Measurements from ENCODE around the gene CCDC24.
A peak's percentile ranks its signal among the peaks of the same experiment; 100 is the strongest.

The CCDC24 gene

DNA sequence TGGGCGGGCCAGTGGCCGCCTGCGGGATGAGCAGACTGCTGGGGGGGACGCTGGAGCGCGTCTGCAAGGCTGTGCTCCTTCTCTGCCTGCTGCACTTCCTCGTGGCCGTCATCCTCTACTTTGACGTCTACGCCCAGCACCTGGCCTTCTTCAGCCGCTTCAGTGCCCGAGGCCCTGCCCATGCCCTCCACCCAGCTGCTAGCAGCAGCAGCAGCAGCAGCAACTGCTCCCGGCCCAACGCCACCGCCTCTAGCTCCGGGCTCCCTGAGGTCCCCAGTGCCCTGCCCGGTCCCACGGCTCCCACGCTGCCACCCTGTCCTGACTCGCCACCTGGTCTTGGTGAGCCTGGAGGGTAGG lies 10.3 kb upstream of the CCDC24 start:
- Mint-ChIP-seq H3K36me3 (ENCODE audit: low read depth) (peaks cover 29% of the 10 kb centered on the region), H3K4me3 (no peak overlapping the region), H3K27ac (no peak overlapping the region)

GRCh38 chr1:43981636-43982035 lies 9.8 kb upstream of the CCDC24 start:
- Mint-ChIP-seq H3K27me3 (ENCODE audit: low read depth) (no peaks in the 10 kb centered on the region), H3K4me3 (no peak overlapping the region), H3K9me3 (no peaks in the 10 kb centered on the region), H3K36me3 (ENCODE audit: low read depth) (peaks cover 24% of the 10 kb centered on the region), H3K4me1 (ENCODE audit: low read depth) (peaks cover 21% of the 10 kb centered on the region), H3K27ac (no peak overlapping the region)
- no peak for DNase-seq (ENCODE audit: low spot score)

More for the DNA sequence above, 10.3 kb upstream of the CCDC24 start:
- Mint-ChIP-seq H3K9me3 (no peaks in the 10 kb centered on the region), H3K27me3 (ENCODE audit: low read depth) (no peaks in the 10 kb centered on the region), H3K4me1 (ENCODE audit: low read depth) (peaks cover 25% of the 10 kb centered on the region)
- no peak for DNase-seq (ENCODE audit: low spot score)

GRCh38 chr1:43982241-43982640 lies 9.2 kb upstream of the CCDC24 start:
- no peak for DNase-seq (ENCODE audit: low spot score)
- Mint-ChIP-seq H3K27me3 (ENCODE audit: low read depth) (no peaks in the 10 kb centered on the region), H3K36me3 (ENCODE audit: low read depth) (peaks cover 18% of the 10 kb centered on the region), H3K27ac (no peak overlapping the region), H3K4me1 (ENCODE audit: low read depth) (peaks cover 20% of the 10 kb centered on the region), H3K9me3 (no peaks in the 10 kb centered on the region), H3K4me3 (no peak overlapping the region)

- Mint-ChIP-seq H3K4me3 (no peak overlapping the region), H3K36me3 (ENCODE audit: low read depth) (peaks cover 13% of the 10 kb centered on the region), H3K27ac (no peak overlapping the region), H3K27me3 (ENCODE audit: low read depth) (no peaks in the 10 kb centered on the region), H3K9me3 (no peaks in the 10 kb centered on the region), H3K4me1 (ENCODE audit: low read depth) (peaks cover 14% of the 10 kb centered on the region)
- no peak for DNase-seq (ENCODE audit: low spot score)
Observed at GRCh38 chr1:43982808-43983207, 8.6 kb upstream of the CCDC24 start.

GRCh38 chr1:43983253-43983899 lies 8.0 kb upstream of the CCDC24 start:
- Mint-ChIP-seq H3K27ac (no peak overlapping the region), H3K36me3 (ENCODE audit: low read depth) (peaks cover 8% of the 10 kb centered on the region), H3K4me1 (ENCODE audit: low read depth) (peaks cover 13% of the 10 kb centered on the region), H3K27me3 (ENCODE audit: low read depth) (no peaks in the 10 kb centered on the region), H3K4me3 (no peak overlapping the region), H3K9me3 (no peaks in the 10 kb centered on the region)
- DNase-seq (ENCODE audit: low spot score), result no peak

- no peak for DNase-seq (ENCODE audit: low spot score)
- H3K4me1 Mint-ChIP-seq (ENCODE audit: low read depth), result peaks cover 10% of the 10 kb centered on the region
- H3K9me3 Mint-ChIP-seq, result no peaks in the 10 kb centered on the region
- H3K27ac Mint-ChIP-seq, result no peak overlapping the region
- H3K27me3 Mint-ChIP-seq (ENCODE audit: low read depth), result no peaks in the 10 kb centered on the region
- H3K4me3 Mint-ChIP-seq, result no peak overlapping the region
- peaks cover 4% of the 10 kb centered on the region for H3K36me3 Mint-ChIP-seq (ENCODE audit: low read depth)
Observed at GRCh38 chr1:43984855-43985254, 6.5 kb upstream of the CCDC24 start.

GRCh38 chr1:43985984-43986595 lies 5.3 kb upstream of the CCDC24 start:
- Mint-ChIP-seq H3K9me3 (no peaks in the 10 kb centered on the region), H3K36me3 (ENCODE audit: low read depth) (peaks cover 3% of the 10 kb centered on the region), H3K27me3 (ENCODE audit: low read depth) (no peaks in the 10 kb centered on the region), H3K4me3 (no peak overlapping the region), H3K27ac (no peak overlapping the region), H3K4me1 (ENCODE audit: low read depth) (peaks cover 4% of the 10 kb centered on the region)
- DNase-seq (ENCODE audit: low spot score), result no peak

DNA sequence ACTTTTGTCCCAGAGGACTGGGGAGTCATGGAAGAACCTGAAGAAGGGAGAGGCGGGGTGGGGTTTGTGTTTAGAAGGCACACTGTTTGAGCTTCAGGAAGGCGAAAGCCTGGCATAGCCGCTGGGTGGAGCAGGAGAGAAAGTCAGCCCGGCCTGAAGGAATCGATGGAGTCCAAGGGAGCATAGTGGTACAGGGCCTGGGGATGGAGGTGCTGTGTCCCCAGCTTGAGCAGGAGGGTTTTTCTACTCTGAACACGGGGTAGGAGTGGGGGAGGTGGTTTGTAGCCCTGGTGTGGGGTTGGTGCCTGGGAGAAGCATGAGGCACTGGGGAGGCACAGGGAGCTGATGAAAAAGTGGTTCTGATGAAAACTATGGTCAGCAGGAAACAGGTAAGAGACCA lies 4.7 kb upstream of the CCDC24 start:
- H3K4me1 Mint-ChIP-seq (ENCODE audit: low read depth), result peaks cover 7% of the 10 kb centered on the region
- no peak overlapping the region for H3K27ac Mint-ChIP-seq
- H3K27me3 Mint-ChIP-seq (ENCODE audit: low read depth), result no peaks in the 10 kb centered on the region
- no peak for DNase-seq (ENCODE audit: low spot score)
- no peaks in the 10 kb centered on the region for H3K9me3 Mint-ChIP-seq
- no peak overlapping the region for H3K4me3 Mint-ChIP-seq
- peaks cover 3% of the 10 kb centered on the region for H3K36me3 Mint-ChIP-seq (ENCODE audit: low read depth)

DNA sequence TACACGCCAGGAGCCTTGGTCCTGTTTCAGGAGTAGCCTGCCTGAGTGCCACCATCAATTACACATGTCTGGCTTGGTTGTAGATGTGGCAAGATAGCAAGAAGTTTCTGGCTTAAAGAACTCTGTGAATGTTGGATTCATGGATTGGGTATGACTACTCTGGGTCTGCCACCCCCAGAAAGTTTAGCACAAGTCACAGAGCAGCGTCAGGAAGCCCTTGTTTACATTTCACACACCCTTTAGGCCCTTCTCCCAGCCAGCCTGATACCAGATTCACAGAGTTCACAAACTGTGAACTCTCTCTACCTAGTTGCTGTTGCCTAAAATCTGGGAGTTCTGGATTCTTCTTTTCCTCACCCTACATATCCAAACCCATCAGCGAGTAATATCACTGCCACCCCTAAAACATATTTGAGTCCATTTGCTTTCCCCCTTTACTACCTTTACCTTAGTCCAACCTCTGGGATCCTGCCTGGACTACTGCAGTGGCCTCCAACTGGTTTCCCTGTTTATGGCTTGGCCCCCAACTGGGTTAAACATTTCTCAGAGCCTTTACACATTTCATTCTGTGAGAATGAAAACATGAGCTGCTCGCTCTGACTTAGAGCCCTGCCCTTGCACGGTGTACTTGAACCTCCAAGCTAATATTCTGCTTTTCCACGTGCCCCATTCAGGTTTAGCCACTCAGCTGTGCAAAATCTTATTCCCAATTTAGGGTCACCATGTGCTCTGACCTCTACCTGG lies 4.1 kb upstream of the CCDC24 start:
- no peak overlapping the region for H3K4me3 Mint-ChIP-seq
- no peak for DNase-seq (ENCODE audit: low spot score)
- peaks cover 11% of the 10 kb centered on the region for H3K4me1 Mint-ChIP-seq (ENCODE audit: low read depth)
- H3K36me3 Mint-ChIP-seq (ENCODE audit: low read depth), result peaks cover 3% of the 10 kb centered on the region
- no peak overlapping the region for H3K27ac Mint-ChIP-seq
- H3K27me3 Mint-ChIP-seq (ENCODE audit: low read depth), result no peaks in the 10 kb centered on the region
- no peaks in the 10 kb centered on the region for H3K9me3 Mint-ChIP-seq

DNA sequence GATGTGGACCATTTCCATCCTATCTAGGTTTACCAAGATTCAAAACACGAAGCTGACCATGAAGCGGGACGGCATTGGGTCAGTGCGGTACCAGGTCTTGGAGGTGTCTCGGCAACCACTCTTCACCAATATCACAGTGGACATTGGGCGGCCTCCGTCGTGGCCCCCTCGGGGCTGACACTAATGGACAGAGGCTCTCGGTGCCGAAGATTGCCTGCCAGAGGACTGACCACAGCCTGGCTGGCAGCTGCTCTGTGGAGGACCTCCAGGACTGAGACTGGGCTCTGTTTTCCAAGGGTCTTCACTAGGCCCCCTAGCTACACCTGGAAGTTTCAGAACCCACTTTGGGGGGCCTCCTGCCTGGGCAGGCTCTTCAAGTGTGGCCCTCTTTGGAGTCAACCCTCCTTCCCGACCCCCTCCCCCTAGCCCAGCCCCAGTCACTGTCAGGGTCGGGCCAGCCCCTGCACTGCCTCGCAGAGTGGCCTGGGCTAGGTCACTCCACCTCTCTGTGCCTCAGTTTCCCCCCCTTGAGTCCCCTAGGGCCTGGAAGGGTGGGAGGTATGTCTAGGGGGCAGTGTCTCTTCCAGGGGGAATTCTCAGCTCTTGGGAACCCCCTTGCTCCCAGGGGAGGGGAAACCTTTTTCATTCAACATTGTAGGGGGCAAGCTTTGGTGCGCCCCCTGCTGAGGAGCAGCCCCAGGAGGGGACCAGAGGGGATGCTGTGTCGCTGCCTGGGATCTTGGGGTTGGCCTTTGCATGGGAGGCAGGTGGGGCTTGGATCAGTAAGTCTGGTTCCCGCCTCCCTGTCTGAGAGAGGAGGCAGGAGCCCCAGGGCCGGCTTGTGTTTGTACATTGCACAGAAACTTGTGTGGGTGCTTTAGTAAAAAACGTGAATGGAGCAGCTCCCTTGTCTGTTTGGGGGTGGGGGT lies 864 bp upstream of the CCDC24 start:
- no peaks in the 10 kb centered on the region for H3K36me3 Mint-ChIP-seq (ENCODE audit: low read depth)
- H3K27me3 Mint-ChIP-seq (ENCODE audit: low read depth), result no peaks in the 10 kb centered on the region
- no peak for DNase-seq (ENCODE audit: low spot score)
- no peak overlapping the region for H3K27ac Mint-ChIP-seq
- peak overlapping the region; percentile 94 for H3K4me3 Mint-ChIP-seq
- no peaks in the 10 kb centered on the region for H3K9me3 Mint-ChIP-seq
- H3K4me1 Mint-ChIP-seq (ENCODE audit: low read depth), result peaks cover 16% of the 10 kb centered on the region

DNA sequence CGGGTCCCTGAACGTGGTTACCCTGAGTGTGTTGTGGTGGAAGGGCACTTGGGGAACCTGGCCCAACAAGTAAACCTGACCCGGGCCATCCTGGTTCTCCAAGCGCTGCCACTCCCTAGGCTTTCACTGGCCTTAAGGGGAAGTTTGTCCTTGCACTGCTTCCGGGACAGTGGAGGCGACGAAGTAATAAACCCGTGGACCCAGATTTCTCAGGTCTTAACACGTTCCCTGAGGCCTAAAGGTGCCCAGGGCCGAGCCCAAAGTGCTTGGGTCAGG lies 261 bp upstream of the CCDC24 start:
- Mint-ChIP-seq H3K4me1 (ENCODE audit: low read depth) (peaks cover 16% of the 10 kb centered on the region), H3K9me3 (no peaks in the 10 kb centered on the region), H3K27ac (no peak overlapping the region), H3K27me3 (ENCODE audit: low read depth) (no peaks in the 10 kb centered on the region), H3K36me3 (ENCODE audit: low read depth) (no peaks in the 10 kb centered on the region), H3K4me3 (peak overlapping the region; percentile 94)
- no peak for DNase-seq (ENCODE audit: low spot score)

DNA sequence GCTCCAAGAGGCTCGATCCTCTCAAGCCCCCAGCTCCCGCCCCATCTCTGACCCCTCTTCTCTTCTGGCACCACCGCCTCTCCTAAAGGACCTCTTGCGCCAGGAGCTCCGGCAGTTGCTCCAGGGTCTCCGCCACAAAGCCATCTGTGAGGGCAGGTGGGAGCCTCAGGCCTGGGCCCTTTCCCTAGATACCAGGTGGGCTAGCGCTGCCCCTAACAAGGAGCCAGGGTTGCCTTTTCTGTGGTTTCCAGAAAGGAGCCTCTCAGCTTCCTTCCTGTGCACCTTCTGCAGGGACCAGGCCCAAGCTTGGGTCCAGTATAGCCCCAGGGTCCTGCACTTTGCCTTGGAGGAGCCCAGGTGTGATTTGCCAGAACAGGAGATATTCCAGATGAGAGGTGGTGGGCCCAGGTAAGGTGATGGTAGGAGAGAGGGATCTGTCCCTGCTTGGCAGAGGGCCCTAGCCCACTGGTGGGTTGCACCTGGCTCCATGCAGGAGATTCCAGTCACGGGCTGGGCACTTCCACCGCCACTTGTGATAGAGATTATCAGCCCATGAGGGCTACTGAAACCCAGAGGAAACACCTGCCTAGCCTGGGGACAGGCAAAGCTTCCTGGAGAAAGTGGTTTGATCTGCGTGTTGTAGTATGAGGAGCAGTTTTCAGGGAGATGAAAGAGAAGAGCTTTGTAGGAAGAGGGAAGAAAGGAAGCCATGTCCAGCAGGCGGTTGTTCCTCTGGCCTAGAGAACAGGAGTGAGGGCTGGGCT lies 1.0 kb downstream of the CCDC24 start:
- H3K27ac Mint-ChIP-seq, result peak overlapping the region; percentile 75
- H3K4me1 Mint-ChIP-seq (ENCODE audit: low read depth), result peaks cover 16% of the 10 kb centered on the region
- H3K9me3 Mint-ChIP-seq, result no peaks in the 10 kb centered on the region
- DNase-seq (ENCODE audit: low spot score), result no peak
- no peaks in the 10 kb centered on the region for H3K36me3 Mint-ChIP-seq (ENCODE audit: low read depth)
- H3K27me3 Mint-ChIP-seq (ENCODE audit: low read depth), result no peaks in the 10 kb centered on the region
- peak overlapping the region; percentile 94 for H3K4me3 Mint-ChIP-seq

- DNase-seq (ENCODE audit: low spot score), result no peak
- H3K4me3 Mint-ChIP-seq, result no peak overlapping the region
- no peak overlapping the region for H3K27ac Mint-ChIP-seq
Observed at GRCh38 chr1:43993206-43993914, 2.0 kb downstream of the CCDC24 start.

More at GRCh38 chr1:43993206-43993914, 2.0 kb downstream of the CCDC24 start:
- no peaks in the 10 kb centered on the region for H3K36me3 Mint-ChIP-seq (ENCODE audit: low read depth)
- H3K9me3 Mint-ChIP-seq, result no peaks in the 10 kb centered on the region
- peaks cover 16% of the 10 kb centered on the region for H3K4me1 Mint-ChIP-seq (ENCODE audit: low read depth)
- no peaks in the 10 kb centered on the region for H3K27me3 Mint-ChIP-seq (ENCODE audit: low read depth)
